ENCODE data around the gene IDH2. TPM values are rescaled to one million over a fixed set of nuclear protein-coding genes. Genes with fewer than 3 reads are reported as not detected.

The IDH2 gene
- total and polyA plus RNA-seq, 2 of the 4 experiments (the other 2 are of a cell fraction): 84.9 to 118 TPM

- TF ChIP-seq RCOR1 (IDR thresholded peaks at IDR 0.05; ENCODE audit: insufficient replicate concordance, low read length): no peak
Measured at GRCh38 chr15:90091156-90091931, 10.9 kb downstream of the IDH2 start (continued).

- H2BK120ac ChIP-seq (ENCODE audit: low read depth, low read length): no peak overlapping the region
- H3K79me1 ChIP-seq (ENCODE audit: low read depth in 1 of 2, low read length in 2 of 2): peaks cover 21 to 55% of the 10 kb centered on the region in 2 experiments
- ATAC-seq (ENCODE audit: low read depth): no peak
- no peak overlapping the region for H3K4ac ChIP-seq (ENCODE audit: low read depth, low read length)
- intact Hi-C loops (cut with micrococcal nuclease): no loop called here
- H4K5ac ChIP-seq (ENCODE audit: low read depth, low read length): no peak overlapping the region
- no peak overlapping the region for H3K4me2 ChIP-seq (ENCODE audit: low read depth, low read length)
- BruUV-seq (replicated peaks): no TSS peak
- no peak overlapping the region for H3K9ac ChIP-seq (ENCODE audit: low read depth, low read length)
- no peak overlapping the region for H4K8ac ChIP-seq (ENCODE audit: low read depth in 2 of 2, low read length in 2 of 2)
- H3K9me1 ChIP-seq (ENCODE audit: insufficient read depth, low read length): peaks cover 8% of the 10 kb centered on the region
- H2AK9ac ChIP-seq (replicated peaks; ENCODE audit: low read depth, low read length, poor library complexity): no peak overlapping the region
- H3K4me1 ChIP-seq (ENCODE audit: control insufficient read depth, insufficient read depth, low read length): peaks cover 2% of the 10 kb centered on the region; the same call in 1 of the 2 replicates
- POLR2A ChIA-PET (ENCODE audit: unreplicated experiment): no interaction called here
- H3K18ac ChIP-seq (ENCODE audit: low read depth, low read length): no peak overlapping the region
- H3K23ac ChIP-seq (ENCODE audit: low read depth, low read length): no peak overlapping the region
- no peak overlapping the region for H3K14ac ChIP-seq (replicated peaks; ENCODE audit: low read depth, low read length)
- no peak overlapping the region for H3K56ac ChIP-seq (ENCODE audit: extremely low read depth, insufficient read depth, low read length)
- H2BK5ac ChIP-seq (ENCODE audit: low read depth, low read length, poor library complexity, severe bottlenecking): no peak overlapping the region
- peak overlapping the region; percentile 23 for H2AFZ ChIP-seq (replicated peaks; ENCODE audit: low read length, poor library complexity)
- dilution Hi-C loops (cut with HindIII; ENCODE audit: low sequenced_read_pairs, unreplicated experiment): no loop called here
- H4K91ac ChIP-seq (ENCODE audit: insufficient read depth, low read depth, low read length): no peak overlapping the region
- H3K4me3 ChIP-seq (ENCODE audit: insufficient read depth, low read depth, low read length): no peak overlapping the region
- H2BK20ac ChIP-seq (ENCODE audit: low read depth, low read length): no peak overlapping the region
- peaks cover 36% of the 10 kb centered on the region for H3K36me3 ChIP-seq (ENCODE audit: control insufficient read depth, insufficient read depth, low read length)
- WGBS, 2 experiments (ENCODE audit: extremely low coverage in 2 of 2, insufficient read length in 1 of 2): 92% methylated on average over 6 of the region's 11 CpGs; no CpG with 5 or more reads in 1 of the 2 experiments
- H2AK5ac ChIP-seq (ENCODE audit: low read depth, low read length): no peak overlapping the region
- no peak for TF ChIP-seq SMC3 (IDR thresholded peaks at IDR 0.05; ENCODE audit: low read depth, low read length)
- no peak for TF ChIP-seq MAZ (IDR thresholded peaks at IDR 0.05; ENCODE audit: borderline replicate concordance, low read depth, low read length)
- TF ChIP-seq MAFK (IDR thresholded peaks at IDR 0.05; ENCODE audit: low read depth, low read length): no peak
- no peak for TF ChIP-seq BHLHE40 (IDR thresholded peaks at IDR 0.05; ENCODE audit: low read depth, low read length)
- TF ChIP-seq POLR2A (IDR thresholded peaks at IDR 0.05; ENCODE audit: low read depth, low read length): no peak
- TF ChIP-seq FOS (IDR thresholded peaks at IDR 0.05; ENCODE audit: low read depth, low read length): no peak
- TF ChIP-seq CEBPB (IDR thresholded peaks at IDR 0.05; ENCODE audit: low read depth, low read length): no peak
- no peak for DNase-seq
- H2BK15ac ChIP-seq (ENCODE audit: low read depth, low read length): no peak overlapping the region
- CTCF ChIA-PET: no interaction called here
- H4K20me1 ChIP-seq (ENCODE audit: insufficient read depth, low read length): peaks cover 16% of the 10 kb centered on the region; the same call in 1 of the 2 replicates
- no peaks in the 10 kb centered on the region for H3K9me3 ChIP-seq (ENCODE audit: control insufficient read depth, insufficient read depth, low read length)
- H3K27ac ChIP-seq (ENCODE audit: insufficient read depth, low read length): no peak overlapping the region
- in situ Hi-C loops (cut with MboI; ENCODE audit: low sequenced_read_pairs): no loop called here
- no peaks in the 10 kb centered on the region for H3K27me3 ChIP-seq (ENCODE audit: control insufficient read depth, insufficient read depth, low read length)
Measured at GRCh38 chr15:90090226-90090848, 11.9 kb downstream of the IDH2 start.
